HG02981 (cell line): Measurements from ENCODE around the gene NXPE3.

Experiments
- ATAC-seq: cut with Tn5 transposase; IDR thresholded peaks from one replicate; pipeline ENCODE4 v1.9.1; 2021; ENCODE audit warnings: mild to moderate bottlenecking, moderate library complexity; ENCODE audit not compliant: unreplicated experiment

The NXPE3 gene

GRCh38 chr3:101873619-101874018 lies 94.6 kb downstream of the NXPE3 start:
- ATAC-seq, result no peak

GRCh38 chr3:101876142-101876541 lies 97.1 kb downstream of the NXPE3 start:
- no peak for ATAC-seq
